ENCODE measurements around the gene SPTLC3.
"Not testable (repeated sequence)": the region's sequence is repeated elsewhere in the genome, so short reads cannot be mapped to it uniquely, and the experiment has no call there.

The SPTLC3 gene

DNA sequence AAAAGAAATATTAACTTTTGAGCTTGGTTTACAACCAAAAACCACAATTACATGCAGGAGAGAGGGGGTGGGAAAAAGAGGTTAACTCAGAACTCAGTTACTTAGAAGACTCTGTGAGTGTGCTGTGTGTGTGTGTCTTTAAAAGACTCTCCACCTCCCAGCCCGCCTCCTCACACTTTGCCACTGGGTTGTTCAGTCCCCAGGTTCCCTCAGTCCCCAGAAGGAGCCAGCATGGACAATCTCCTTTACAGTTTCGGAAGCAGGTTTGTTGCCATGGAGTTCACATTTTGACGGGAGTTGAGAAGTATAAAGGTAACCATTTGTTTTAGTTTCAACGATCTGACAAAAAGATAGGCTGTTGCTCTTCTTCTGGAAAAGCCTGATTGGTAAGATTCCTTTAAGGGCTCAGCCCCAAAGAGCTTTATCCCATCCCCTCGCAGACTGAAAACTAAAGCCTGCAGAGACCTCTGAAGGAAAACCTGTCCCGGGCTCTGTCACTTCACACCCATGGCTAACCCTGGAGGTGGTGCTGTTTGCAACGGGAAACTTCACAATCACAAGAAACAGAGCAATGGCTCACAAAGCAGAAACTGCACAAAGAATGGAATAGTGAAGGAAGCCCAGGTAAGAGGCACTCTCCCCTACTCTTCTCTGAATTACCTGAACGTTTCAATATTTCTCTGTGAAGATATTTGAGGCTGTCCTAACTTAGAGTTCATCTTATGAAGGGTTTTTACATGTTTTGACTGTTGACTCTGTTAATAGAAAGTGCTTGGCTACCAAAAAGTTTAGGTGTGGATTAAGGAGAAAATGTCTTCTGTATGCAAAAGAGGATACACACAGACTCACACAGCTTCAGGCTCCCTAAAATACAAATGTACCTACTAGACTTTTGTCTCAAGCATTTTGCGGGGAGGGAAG, at the start of gene SPTLC3:
TSS of gene SPTLC3 (plus strand) at position 212 of the 921 bp plus-strand sequence. CDS start at position 508, 296 bp downstream.
- DNase-seq: peak; percentile 55

DNA sequence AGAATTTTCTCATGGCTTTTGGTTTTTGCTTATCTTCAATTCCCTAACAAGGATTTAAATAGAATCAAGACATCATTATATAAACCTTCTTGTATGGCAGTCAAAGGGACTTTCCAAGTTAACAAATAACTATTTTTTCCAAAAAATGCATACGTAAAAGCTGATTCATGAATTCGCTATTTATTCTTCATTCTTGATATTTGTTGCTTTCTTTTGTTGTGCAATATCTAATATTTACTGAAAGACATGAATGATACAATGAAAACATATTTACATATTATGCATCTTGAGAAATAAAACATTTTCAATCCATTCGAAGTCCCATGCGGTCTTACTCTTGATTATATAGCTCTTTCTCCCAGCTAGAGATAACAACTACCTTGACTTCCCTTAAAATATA, 47.0 kb upstream of the SPTLC3 start:
- no peak for DNase-seq

- no peak for DNase-seq
Measured at GRCh38 chr20:12962895-12963294, 45.9 kb upstream of the SPTLC3 start.

DNA sequence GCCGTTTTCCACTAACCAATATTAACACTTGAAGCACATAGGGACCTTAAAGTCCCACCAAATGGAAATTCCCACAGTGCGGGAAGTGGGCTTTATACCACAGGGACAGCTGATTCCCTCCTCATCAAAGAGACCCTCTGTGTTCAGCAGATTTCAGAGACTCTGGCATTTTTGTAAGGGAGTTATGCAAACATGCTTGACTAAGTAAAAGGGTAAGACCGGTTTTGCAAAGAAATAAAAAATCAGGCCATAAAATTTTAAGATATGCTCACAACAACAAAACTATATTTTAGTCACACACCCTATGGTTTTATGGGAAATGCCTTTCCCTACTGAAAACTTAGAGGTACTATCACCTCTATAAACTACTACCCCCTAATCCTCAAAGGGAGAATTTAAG, 45.4 kb upstream of the SPTLC3 start:
- DNase-seq: no peak

DNA sequence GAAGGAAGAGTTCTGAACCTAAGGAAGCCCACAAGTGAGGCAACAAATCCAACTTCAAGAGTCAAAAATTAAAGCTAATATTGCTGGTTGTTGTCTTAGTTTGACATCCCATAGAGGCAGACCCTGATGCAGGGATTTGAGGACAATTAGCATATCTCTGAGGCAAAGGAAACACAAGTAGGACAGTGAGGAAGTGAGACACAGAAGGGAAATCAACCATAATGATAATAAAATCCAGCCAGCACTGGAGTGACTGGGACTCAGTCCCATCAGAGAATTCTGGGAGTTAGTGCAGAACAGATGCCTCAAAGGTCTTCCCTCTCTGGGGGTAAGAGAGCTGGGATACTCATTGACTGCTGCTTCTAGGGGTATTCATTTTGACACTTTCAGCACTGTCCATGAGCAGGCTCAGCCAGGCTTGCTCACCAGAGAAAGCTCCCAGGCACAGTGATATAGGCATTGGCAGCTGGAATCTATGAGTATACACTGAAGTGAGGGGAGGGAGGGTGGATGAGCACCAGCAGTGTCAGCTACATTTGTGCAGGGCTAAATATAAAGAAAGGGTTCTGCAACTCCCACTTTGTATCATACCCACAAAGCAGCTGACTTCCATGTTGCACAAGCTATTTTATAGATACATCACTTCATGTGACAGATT, 43.4 kb upstream of the SPTLC3 start:
- DNase-seq: no peak

GRCh38 chr20:12965870-12966251, 42.9 kb upstream of the SPTLC3 start:
- DNase-seq: no peak

DNA sequence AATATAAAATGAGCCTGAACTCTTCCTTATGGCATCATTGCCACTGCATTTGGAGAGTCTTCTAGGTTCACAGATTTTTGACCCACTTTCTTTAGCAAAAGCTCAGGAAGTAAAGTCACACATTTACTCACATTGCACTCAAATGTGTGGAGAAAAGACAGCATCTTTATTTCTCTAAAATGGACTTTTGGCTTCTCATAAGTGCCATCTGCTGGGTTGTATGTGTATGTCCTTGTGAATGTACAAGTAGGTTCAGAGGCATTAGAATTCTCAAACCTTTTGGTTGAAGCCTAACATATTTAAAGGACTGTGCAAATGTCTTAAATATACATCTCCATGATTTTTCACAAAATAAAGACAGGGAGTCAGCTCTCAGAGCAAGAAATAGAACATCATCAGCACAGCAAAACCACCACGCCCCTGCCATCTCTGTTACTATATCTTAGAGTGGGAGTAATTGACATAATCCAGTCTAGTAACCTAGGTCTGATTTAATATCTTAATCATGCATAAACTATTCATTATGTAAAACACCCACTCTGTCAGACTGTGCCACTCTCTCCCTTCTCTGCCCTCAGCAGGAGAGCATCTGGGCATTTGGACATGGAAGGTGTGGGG, 42.2 kb upstream of the SPTLC3 start:
- DNase-seq: no peak

GRCh38 chr20:12967932-12968331, 40.8 kb upstream of the SPTLC3 start:
- DNase-seq: no peak

DNA sequence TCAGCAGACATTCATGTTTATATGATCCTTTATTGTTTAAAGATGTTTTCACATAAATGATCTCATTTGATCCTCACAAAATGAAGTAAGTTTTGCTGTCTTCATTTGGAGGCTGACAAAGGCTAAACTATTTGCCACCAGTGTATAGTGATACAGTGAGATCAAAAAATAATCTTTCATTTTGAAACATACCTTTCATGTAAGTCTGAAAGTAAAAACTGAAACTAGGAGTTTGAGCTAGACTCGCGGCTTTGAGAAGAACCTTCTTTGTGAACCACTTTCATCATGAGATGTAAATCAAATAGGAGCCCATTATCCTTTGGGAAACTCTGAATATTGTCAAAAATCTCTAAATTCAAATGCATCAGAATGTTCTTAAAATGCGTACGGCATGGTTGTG, 40.3 kb upstream of the SPTLC3 start:
- no peak for DNase-seq

DNA sequence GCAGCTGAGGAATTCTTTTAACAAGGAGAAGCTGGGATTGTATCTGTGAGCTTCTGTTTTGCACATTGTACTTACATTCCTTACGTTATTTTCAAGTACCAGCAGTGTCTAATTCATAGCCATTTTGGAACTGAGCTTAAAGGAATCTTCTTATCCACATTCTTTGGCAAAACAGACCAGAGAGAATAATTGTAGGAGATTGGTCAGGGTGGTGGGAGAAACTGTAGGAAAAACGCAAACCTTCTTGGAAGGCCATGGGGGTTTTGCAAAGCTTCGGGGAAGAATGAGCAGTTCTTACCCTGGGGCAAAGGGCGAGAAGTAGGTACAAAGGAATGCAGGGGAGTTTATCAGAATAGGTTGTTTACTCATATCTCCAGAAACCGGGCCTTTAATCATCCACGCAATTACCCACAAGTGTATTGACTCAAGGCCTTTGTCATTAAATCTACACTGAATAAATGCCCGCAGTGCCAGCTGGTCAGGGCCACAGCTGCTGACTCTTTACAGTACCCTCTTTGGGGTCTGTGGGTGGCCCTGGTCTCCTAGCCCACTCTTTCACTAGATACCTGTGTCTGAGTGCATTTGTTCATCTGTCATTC, 39.6 kb upstream of the SPTLC3 start:
- DNase-seq: no peak

DNA sequence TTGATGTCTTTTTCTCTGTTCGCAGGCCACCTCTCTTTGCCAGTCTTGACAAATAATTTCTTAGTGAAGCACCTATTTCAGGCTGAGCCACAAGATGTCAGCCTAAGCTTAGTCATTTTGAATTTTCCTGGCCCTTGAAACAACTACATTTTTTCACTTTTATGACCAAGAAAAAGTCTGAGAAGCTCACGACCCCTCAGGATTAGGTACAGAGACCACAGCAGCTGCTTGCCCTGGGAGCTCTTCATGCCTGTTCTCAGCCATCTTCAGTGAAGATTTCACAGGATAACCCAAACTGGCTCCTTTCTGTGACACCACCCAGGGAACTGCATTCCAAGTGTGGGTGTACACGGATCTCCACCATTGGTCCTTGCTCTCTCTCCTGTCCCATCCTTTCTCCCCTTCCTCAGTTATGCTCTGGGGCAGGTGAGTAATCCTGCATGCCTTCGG, 38.4 kb upstream of the SPTLC3 start:
- DNase-seq: peak; percentile 41

DNA sequence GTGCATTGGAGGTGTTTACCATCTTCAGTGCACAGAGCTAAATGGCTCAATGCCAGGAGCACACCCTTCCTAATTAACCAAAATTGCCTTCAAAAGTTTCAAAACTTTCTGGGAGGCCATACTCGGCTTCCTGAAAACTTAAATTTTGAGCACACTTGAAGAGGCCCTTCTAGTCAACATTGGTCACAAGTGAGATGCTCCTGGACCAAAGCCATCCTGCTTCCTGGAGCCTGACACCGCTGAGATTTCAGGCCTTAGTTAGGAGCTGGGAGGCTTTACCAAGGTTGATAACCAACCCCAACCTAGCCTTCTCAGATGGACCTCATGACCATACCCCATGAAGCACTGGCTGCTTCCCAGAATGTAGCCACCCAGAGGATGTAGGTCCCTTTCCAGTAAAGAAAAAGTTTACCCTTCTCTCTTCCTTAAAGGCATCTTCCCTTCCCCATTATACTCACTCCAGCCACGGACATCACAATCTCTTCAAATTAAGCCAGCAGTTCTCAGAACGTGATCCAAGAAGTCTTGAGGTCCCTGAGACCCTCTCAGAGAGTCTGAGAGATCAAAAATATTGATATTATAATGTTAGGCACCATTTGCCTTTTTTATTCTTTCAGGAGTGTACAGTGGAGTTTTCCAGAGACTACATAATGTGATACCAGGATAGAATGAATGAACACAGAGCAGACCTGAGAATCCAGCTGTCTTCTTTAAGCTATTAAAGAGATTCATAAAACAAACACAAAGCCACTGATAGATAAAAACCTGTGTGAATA, 32.8 kb upstream of the SPTLC3 start:
- DNase-seq: no peak

- no peak for DNase-seq
Measured at GRCh38 chr20:12976720-12977309, 32.0 kb upstream of the SPTLC3 start.

DNA sequence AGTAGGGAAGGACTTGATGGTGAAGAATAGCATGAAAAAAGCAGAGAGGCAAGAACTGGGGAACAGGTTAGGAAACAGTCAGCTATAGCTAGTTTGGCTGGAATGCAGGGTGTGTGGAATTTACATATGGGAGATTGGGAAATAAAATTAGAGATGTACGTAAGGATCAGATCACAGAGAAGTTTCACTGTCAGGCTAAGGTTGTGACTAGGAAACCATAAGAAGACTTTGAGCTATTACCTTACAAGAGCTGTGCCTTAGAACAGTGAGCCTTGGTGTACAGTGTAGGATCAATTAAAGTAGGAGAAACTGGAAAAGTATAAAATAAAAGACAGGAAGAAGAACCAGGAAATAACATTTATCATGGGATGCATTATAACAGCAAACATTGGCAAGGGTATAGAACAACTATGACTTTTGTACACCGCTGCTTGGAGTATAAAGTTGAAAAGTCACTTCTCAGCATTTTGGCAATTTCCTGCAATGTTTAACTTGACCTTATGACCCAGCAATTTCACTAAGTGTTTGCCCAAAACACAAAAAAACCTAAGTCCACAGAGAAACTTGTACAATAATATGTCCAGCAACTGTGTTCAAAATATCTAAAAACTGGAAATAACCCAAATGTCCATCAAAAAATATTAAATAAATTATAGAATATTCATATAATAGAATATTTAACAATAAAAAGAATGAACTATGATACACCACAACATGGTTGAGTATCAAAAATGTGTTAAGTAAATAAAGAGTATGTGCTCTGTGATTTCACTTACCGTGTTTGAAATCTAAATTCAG, 31.2 kb upstream of the SPTLC3 start:
- no peak for DNase-seq

DNA sequence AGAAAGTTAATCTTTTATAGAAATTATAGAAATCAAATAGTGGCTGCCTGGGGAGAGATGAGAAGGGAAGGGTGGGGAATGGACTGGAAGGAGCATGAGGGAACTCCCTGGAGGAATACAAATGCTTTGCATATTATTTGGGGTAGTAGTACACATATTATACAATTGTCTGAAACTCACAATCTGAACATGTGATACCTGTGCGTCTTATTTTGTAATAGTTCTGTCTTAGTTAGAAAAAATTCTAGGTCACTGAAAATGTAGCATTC, 30.7 kb upstream of the SPTLC3 start:
- DNase-seq: no peak

DNA sequence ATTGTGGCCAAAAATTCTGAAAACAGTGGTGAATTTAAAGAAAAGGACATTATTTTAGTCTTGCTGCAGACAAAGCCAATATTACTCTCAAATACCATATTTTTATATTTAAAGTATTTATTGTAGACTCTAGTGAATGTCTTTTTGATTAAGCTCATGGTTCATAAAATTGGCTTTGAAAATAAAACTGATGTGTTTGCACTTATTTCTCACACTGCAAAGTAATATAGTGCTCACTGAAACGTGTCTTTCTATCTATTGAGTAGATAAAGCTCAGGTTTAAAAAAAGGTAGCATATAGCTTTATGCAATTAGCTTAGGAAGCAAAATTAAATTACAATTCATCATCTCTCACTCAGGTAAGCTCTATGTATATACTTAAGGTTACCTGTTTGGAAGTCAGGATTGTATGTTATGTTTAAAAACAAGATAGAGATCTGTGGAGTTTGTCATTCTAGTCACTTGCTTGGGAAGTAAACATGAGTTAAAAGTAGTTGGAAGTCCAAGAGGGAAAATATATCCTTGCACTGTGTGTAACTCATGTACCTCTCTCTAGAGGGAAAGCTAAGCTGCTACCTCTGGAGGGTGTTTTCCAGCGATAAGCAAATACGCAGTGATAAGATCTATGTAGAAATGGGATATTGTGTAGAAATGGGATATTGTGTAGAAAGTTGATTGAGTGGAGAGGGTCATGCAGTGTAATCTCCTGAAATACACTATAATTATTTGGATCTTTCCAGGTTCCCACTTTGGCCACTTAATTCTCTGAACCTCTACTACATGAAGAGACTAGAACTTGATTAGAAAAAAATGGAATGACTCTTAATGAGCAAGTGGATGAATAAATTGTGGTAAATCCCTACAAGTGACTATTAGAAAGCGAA, 29.9 kb upstream of the SPTLC3 start:
- DNase-seq: no peak

DNA sequence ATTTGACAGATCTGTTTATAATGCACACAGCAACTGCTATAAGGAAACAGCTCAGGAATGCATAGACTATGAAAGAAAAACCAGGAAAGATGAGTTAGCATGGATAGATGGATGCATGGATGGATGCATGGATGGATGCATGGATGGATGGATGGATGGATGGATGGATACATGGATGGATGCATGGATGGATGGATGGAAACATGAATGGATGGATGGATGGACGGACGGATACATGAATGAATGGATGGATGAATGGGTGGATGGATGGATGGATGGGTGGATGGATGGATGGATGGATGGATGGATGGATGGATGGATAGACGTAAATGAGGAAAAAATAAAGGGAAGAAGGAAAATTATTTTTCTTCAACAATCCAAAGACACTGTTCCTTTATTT, 29.1 kb upstream of the SPTLC3 start:
- not testable (repeated sequence) for DNase-seq

- DNase-seq: no peak
Measured at GRCh38 chr20:12982098-12982497, 26.7 kb upstream of the SPTLC3 start.

DNA sequence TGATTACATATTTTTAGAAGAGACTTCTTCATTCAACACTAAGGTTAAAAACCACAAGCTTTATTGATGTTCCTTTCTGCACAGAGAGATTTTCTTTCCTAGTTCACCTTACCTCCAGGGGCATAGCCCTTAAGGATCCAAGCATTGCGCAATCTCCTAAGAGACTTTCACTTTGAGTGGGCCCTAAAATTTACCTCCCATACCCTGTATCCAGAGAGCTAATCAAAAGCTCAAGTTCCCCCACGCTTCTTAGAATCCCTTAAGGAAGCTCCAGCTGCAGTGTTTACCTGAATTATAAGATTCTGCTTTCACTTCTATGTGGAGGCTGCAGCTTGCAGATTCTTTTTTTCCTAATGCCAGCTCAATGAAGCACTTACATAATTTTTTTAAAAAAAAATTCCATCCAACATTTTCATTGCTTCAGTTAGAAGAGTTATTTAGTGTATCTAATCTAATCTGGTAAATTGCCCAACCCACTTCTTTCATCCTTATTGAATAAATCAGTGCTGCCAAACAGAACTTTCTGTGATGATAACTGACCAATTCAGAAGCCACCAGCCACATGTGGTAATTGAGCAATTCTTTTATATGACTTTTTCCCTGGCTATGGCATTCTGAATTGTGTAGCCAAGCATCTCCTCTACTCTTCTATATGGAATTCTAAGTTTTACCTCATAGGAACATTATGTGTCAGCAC, 24.6 kb upstream of the SPTLC3 start:
- no peak for DNase-seq

DNA sequence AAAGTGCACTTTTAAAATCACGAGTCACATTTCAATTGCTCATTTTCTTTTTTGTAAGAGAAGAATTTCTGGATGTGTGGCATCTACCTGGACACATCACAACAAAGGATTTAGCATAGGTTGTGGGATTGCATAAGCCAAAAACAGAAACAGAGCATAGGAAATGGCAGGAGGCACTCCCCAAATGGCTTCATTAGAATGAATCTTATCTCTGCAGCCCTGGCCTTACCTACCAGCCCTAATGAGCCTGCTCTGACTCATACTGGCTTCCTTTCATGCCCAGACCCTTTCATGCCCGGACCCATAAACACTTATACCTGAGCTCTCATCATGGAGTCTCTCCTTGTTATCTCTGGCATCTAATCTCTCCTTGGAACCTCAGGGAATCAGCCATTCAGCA, 23.9 kb upstream of the SPTLC3 start:
- DNase-seq: no peak

Data from femur (tissue), 1 donor.